CD4-positive, alpha-beta T cell (primary cell): ENCODE data around the gene BHLHA9. TPM values are rescaled to one million over a fixed set of nuclear protein-coding genes. Genes with fewer than 3 reads are reported as not detected.
"Not testable (repeated sequence)": the region's sequence is repeated elsewhere in the genome, so short reads cannot be mapped to it uniquely, and the experiment has no call there.

Experiments used
- ATAC-seq: fragments of 200-7000 bp; cut with Tn5 transposase; one replicate; pipeline ENCODE4 v1.10.0; 2022; ENCODE audit warnings: mild to moderate bottlenecking; ENCODE audit not compliant: poor library complexity
- CTCF ChIA-PET: fragments of 350-600 bp; sonication (Branson Sonifier 250); formaldehyde crosslinking; loops from one replicate; lab custom pipeline; 2021; ENCODE audit warnings: antibody characterized with exemption, inconsistent platforms; lab: Charles Lee
- POLR2A ChIA-PET: fragments of 350-600 bp; sonication (Branson Sonifier 250); formaldehyde crosslinking; loops from one replicate; lab custom pipeline; 2021; ENCODE audit warnings: antibody characterized with exemption, inconsistent platforms; lab: Charles Lee
- DNase-seq, 14 experiments: peaks; one replicate each; pipeline ENCODE4 v3.0.0-alpha.2; 2013 to 2020; ENCODE audit warnings: mixed read lengths in 2 of 14
- H3K27ac ChIP-seq, 2 donors: one replicate each; pipeline versions ENCODE4 v1.5.1 to v1.7.0; 2013; ENCODE audit warnings: low read length in 2 of 2, low read depth in 1 of 2, mild to moderate bottlenecking in 1 of 2
- H3K27me3 ChIP-seq, 2 experiments: 1 replicate in 1 of 2; 2 replicates in 1 of 2; pipeline versions ENCODE4 v1.6.1 to v1.7.0; 2013; ENCODE audit warnings: low read length in 2 of 2, control low read depth in 1 of 2, mild to moderate bottlenecking in 1 of 2, moderate library complexity in 1 of 2; ENCODE audit not compliant: insufficient read depth in 2 of 2, control insufficient read depth in 1 of 2
- H3K36me3 ChIP-seq: one replicate; pipeline ENCODE4 v1.6.1; 2013; ENCODE audit warnings: low read length, control low read depth; ENCODE audit not compliant: insufficient read depth
- H3K4me1 ChIP-seq: one replicate; pipeline ENCODE4 v1.6.1; 2013; ENCODE audit warnings: low read length, control low read depth; ENCODE audit not compliant: insufficient read depth
- H3K4me3 ChIP-seq: one replicate; pipeline ENCODE4 v1.5.1; 2013; ENCODE audit warnings: mild to moderate bottlenecking, low read length, moderate library complexity
- H3K9me3 ChIP-seq, 2 experiments: 1 replicate in 1 of 2; 2 replicates in 1 of 2; pipeline versions ENCODE4 v1.6.1 to v1.7.0; 2013; ENCODE audit warnings: low read length in 2 of 2, mild to moderate bottlenecking in 2 of 2, control low read depth in 1 of 2, moderate library complexity in 1 of 2; ENCODE audit not compliant: control insufficient read depth in 1 of 2, insufficient read depth in 1 of 2
- H3K27ac Mint-ChIP-seq: one replicate; pipeline ENCODE4 v1.8.0; 2020; ENCODE audit warnings: mixed read lengths
- H3K27me3 Mint-ChIP-seq: one replicate; pipeline ENCODE4 v1.8.0; 2021; ENCODE audit warnings: mixed read lengths
- H3K36me3 Mint-ChIP-seq: one replicate; pipeline ENCODE4 v1.8.0; 2021; ENCODE audit warnings: low read depth, mixed read lengths
- H3K4me1 Mint-ChIP-seq: one replicate; pipeline ENCODE4 v1.8.0; 2021; ENCODE audit warnings: low read depth, mixed read lengths
- H3K4me3 Mint-ChIP-seq: one replicate; pipeline ENCODE4 v1.8.0; 2020; ENCODE audit warnings: mild to moderate bottlenecking, mixed read lengths
- H3K9me3 Mint-ChIP-seq: one replicate; pipeline ENCODE4 v1.8.0; 2020; ENCODE audit warnings: mixed read lengths
- CTCF ChIP-seq: fragments of 200-600 bp; IDR thresholded peaks from one replicate; pipeline ENCODE4 v1.8.0; 2022; ENCODE audit warnings: antibody characterized with exemption, mild to moderate bottlenecking
- intact Hi-C, 2 experiments: fragments of 100-400 bp; cut with DNase I in 1 of 2; cut with micrococcal nuclease in 1 of 2; formaldehyde crosslinking; loops; one replicate each; pipeline versions ENCODE4 v1.15.1 to v1.9.0; 2023 to 2025; cut with DNase I, micrococcal nuclease
- total RNA-seq, 174 experiments: library from RNA in 2 of 174; stranded (reverse) in 2 of 174; gene quantifications; one replicate each; pipeline ENCODE4 v1.2.3 and lab custom pipeline; 2021 to 2026

The BHLHA9 gene
- total RNA-seq, 2 experiments from 2014 or later, result not detected

- intact Hi-C loops, result no loop called here
- POLR2A ChIA-PET, result no interaction called here
- CTCF ChIA-PET, result no interaction called here
- Histone ChIP-seq H3K36me3 (no peaks in the 10 kb centered on the region), H3K9me3 (peaks cover 0 to 4% of the 10 kb centered on the region in 2 experiments), H3K4me3 (no peak overlapping the region), H3K27me3 (peaks cover 2 to 7% of the 10 kb centered on the region in 2 experiments), H3K27ac (no peak overlapping the region), H3K4me1 (peaks cover 19% of the 10 kb centered on the region)
- Mint-ChIP-seq H3K4me1 (peaks cover 14% of the 10 kb centered on the region), H3K4me3 (no peak overlapping the region), H3K27ac (no peak overlapping the region), H3K36me3 (no peaks in the 10 kb centered on the region), H3K27me3 (peaks cover 17% of the 10 kb centered on the region), H3K9me3 (no peaks in the 10 kb centered on the region)
- TF ChIP-seq CTCF, result no peak
- no peak for ATAC-seq
- DNase-seq, result no peak
Measured at GRCh38 chr17:1302761-1303160, 32.5 kb downstream of the BHLHA9 start.

DNA sequence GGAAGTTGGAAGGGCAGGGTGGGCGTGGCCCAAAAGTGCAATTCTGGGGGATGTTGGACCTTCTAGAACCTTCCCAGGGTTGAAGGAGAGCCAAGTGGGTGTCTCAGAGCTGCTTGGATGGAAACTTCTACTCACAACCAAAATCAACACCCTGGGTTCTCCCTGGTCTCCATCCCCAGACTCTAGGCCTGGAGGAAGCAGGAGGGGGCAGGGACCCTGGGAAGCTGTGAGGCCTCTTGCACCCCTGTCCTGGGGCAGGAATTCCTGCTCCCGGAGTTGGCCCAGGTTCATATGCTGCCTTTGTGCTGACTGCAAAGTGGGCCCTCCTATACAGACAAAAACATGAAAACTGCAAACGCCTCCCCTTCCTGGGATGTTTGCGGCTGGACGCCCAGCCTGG lies 34.3 kb downstream of the BHLHA9 start:
- DNase-seq, result no peak
- no peak for ATAC-seq
- Mint-ChIP-seq H3K27me3 (peaks cover 17% of the 10 kb centered on the region), H3K36me3 (no peaks in the 10 kb centered on the region), H3K27ac (no peak overlapping the region), H3K4me1 (no peaks in the 10 kb centered on the region), H3K9me3 (no peaks in the 10 kb centered on the region), H3K4me3 (no peak overlapping the region)
- Histone ChIP-seq H3K36me3 (no peaks in the 10 kb centered on the region), H3K27ac (no peak overlapping the region), H3K27me3 (peaks cover 2 to 5% of the 10 kb centered on the region in 2 experiments), H3K4me1 (peaks cover 3% of the 10 kb centered on the region), H3K9me3 (peaks cover 0 to 5% of the 10 kb centered on the region in 2 experiments), H3K4me3 (no peak overlapping the region)
- TF ChIP-seq CTCF, result no peak
- ChIA-PET POLR2A (no interaction called here), CTCF (interaction anchor here (0.5 kb wide), 1 partner anchor 10 kb away, joined by 3 read pairs; no protein-coding TSS in a partner anchor)
- intact Hi-C loops, result no loop called here

GRCh38 chr17:1304962-1305563 lies 34.8 kb downstream of the BHLHA9 start:
- DNase-seq (no peak), ATAC-seq (no peak)
- Histone ChIP-seq H3K36me3 (no peaks in the 10 kb centered on the region), H3K9me3 (peaks cover 0 to 5% of the 10 kb centered on the region in 2 experiments), H3K27me3 (peaks cover 0 to under 1% of the 10 kb centered on the region in 2 experiments), H3K27ac (no peak overlapping the region), H3K4me3 (no peak overlapping the region), H3K4me1 (no peaks in the 10 kb centered on the region)
- no peak overlapping the region for H3K4me3 Mint-ChIP-seq
- ChIA-PET CTCF (interaction anchor here (0.5 kb wide), 1 partner anchor 11 kb away, joined by 3 read pairs; no protein-coding TSS in a partner anchor), POLR2A (no interaction called here)
- H3K27me3 Mint-ChIP-seq, result peaks cover 17% of the 10 kb centered on the region
- H3K27ac Mint-ChIP-seq, result no peak overlapping the region
- intact Hi-C loops, result no loop called here
- no peak for TF ChIP-seq CTCF
- H3K36me3 Mint-ChIP-seq, result no peaks in the 10 kb centered on the region
- H3K9me3 Mint-ChIP-seq, result no peaks in the 10 kb centered on the region
- no peaks in the 10 kb centered on the region for H3K4me1 Mint-ChIP-seq

- not testable (repeated sequence) for ATAC-seq
Measured at GRCh38 chr17:1307829-1308228, 37.6 kb downstream of the BHLHA9 start.

More at GRCh38 chr17:1307829-1308228, 37.6 kb downstream of the BHLHA9 start:
- H3K4me3 ChIP-seq, H3K27ac Mint-ChIP-seq, DNase-seq, H3K4me3 Mint-ChIP-seq, H3K27ac ChIP-seq, intact Hi-C loops, H3K27me3 ChIP-seq, H3K36me3 Mint-ChIP-seq, H3K36me3 ChIP-seq, CTCF ChIA-PET, H3K9me3 ChIP-seq, H3K4me1 ChIP-seq, H3K4me1 Mint-ChIP-seq, POLR2A ChIA-PET, H3K9me3 Mint-ChIP-seq: not testable (repeated sequence)
- peaks cover 12% of the 10 kb centered on the region for H3K27me3 Mint-ChIP-seq
